Eye (tissue), 1 donor: ENCODE results near the gene IL33.
A peak's percentile ranks its signal among the peaks of the same experiment; 100 is the strongest.

ENCODE experiments used
- DNase-seq: peaks from one replicate; pipeline ENCODE4 v3.0.0-alpha.2; 2015

The IL33 gene

DNA sequence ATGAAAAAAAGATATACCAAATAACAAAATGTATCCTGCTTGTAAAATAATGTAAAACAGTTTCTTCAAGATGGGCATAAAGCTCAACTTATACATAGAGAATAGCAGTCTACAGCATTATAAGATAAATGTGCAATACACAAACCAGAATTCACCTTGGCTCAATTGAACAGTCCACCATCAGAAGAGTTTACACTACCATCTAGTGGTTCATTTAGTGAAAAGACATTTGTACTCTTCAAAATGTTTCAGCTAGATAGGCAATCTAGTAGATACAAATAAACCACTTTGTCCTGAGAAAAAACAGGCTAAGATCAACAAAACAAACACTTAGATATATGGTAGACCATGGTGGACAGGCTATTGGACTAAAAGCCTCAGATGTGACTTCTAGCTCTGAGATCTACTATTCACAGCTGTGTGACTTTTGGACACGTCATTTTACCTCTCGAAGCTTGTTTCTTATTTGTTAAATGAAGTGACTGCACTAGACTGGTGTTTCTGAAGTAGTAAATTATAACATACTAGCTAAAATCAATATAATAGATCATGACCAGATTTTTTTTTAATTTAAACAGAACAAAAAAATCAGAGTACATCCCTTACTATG, 90.5 kb downstream of the IL33 start:
- DNase-seq: peak; percentile 61
